Mammary epithelial cell (primary cell): ENCODE results near the gene ROBO1.

Experiments used
- EZH2 ChIP-seq: IDR thresholded peaks from 2 replicates; pipeline ENCODE4 v1.6.1; 2012; ENCODE audit warnings: low read length, inconsistent platforms, borderline replicate concordance
- TF ChIP-seq, protein P1 (sequence below), 2 donors: IDR thresholded peaks in 1 of 2; conservative IDR thresholded peaks in 1 of 2; 2 replicates each; pipeline ENCODE4 v1.5.1; 2011 to 2012; ENCODE audit warnings: inconsistent platforms in 2 of 2, low read length in 2 of 2, mild to moderate bottlenecking in 2 of 2, control low read depth in 1 of 2, low read depth in 1 of 2; ENCODE audit not compliant: insufficient read depth in 1 of 2; ENCODE audit errors: extremely low read depth in 1 of 2

DNA sequence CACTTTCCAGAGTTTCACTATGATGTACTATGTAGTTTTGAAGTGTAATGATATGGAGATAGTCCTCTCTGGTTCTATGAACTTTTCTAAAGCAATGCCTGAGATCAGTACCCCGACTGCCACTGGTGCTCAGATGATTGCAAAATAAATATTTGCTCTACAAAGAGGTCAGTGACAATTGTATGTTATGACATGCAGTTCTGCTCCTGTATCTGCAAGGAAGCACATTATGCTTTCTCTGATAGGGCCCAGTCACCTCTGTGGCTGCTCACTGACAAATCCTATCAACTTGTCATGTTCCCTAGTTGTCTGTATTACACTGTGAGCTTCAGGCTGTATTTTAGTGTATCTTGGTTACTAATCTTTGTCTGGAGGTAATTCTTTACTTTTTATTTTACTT lies 362.6 kb downstream of the ROBO1 start:
- TF ChIP-seq, protein P1, sequence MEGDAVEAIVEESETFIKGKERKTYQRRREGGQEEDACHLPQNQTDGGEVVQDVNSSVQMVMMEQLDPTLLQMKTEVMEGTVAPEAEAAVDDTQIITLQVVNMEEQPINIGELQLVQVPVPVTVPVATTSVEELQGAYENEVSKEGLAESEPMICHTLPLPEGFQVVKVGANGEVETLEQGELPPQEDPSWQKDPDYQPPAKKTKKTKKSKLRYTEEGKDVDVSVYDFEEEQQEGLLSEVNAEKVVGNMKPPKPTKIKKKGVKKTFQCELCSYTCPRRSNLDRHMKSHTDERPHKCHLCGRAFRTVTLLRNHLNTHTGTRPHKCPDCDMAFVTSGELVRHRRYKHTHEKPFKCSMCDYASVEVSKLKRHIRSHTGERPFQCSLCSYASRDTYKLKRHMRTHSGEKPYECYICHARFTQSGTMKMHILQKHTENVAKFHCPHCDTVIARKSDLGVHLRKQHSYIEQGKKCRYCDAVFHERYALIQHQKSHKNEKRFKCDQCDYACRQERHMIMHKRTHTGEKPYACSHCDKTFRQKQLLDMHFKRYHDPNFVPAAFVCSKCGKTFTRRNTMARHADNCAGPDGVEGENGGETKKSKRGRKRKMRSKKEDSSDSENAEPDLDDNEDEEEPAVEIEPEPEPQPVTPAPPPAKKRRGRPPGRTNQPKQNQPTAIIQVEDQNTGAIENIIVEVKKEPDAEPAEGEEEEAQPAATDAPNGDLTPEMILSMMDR (conservative IDR thresholded peaks at IDR 0.05 in 1 of 2, IDR thresholded peaks at IDR 0.05 in 1 of 2; ENCODE audit: extremely low read depth in 1 of 2, insufficient read depth in 1 of 2, low read depth in 1 of 2, low read length in 2 of 2), result no peak
- TF ChIP-seq EZH2, result no peak
